NOMO-1 treated with dmso at 0.1 percent for 144 hours (cell line): ENCODE measurements around the gene BLM.
"Not testable (repeated sequence)": the region's sequence is repeated elsewhere in the genome, so short reads cannot be mapped to it uniquely, and the experiment has no call there.

Experiments
- DNase-seq: peaks from one replicate; lab custom pipeline; 2025; ENCODE audit not compliant: unreplicated experiment; lab: John Stamatoyannopoulos, UW

Gene BLM

GRCh38 chr15:90730290-90730689 is 13.1 kb downstream of the BLM start:
- no peak for DNase-seq

- DNase-seq, result no peak
Observed at GRCh38 chr15:90735923-90736322, 18.8 kb downstream of the BLM start.

GRCh38 chr15:90740545-90740944 is 23.4 kb downstream of the BLM start:
- not testable (repeated sequence) for DNase-seq

GRCh38 chr15:90742087-90742486 is 24.9 kb downstream of the BLM start:
- DNase-seq, result peak; percentile 24

GRCh38 chr15:90743407-90743806 is 26.3 kb downstream of the BLM start:
- no peak for DNase-seq

GRCh38 chr15:90744759-90745402 is 27.7 kb downstream of the BLM start:
- no peak for DNase-seq

- DNase-seq, result no peak
Observed at GRCh38 chr15:90749754-90750153, 32.6 kb downstream of the BLM start.

GRCh38 chr15:90750186-90750585 is 33.0 kb downstream of the BLM start:
- DNase-seq, result peak; percentile 67

GRCh38 chr15:90751300-90751825 is 34.2 kb downstream of the BLM start:
- DNase-seq, result no peak

GRCh38 chr15:90756916-90757315 is 39.8 kb downstream of the BLM start:
- DNase-seq, result no peak

- DNase-seq, result no peak
Observed at GRCh38 chr15:90757461-90757860, 40.3 kb downstream of the BLM start.

GRCh38 chr15:90760661-90761232 is 43.6 kb downstream of the BLM start:
- DNase-seq, result no peak

- peak; percentile 51 for DNase-seq
Observed at GRCh38 chr15:90761629-90762028, 44.5 kb downstream of the BLM start.

GRCh38 chr15:90762109-90762508 is 45.0 kb downstream of the BLM start:
- peak; percentile 95 for DNase-seq

- no peak for DNase-seq
Observed at GRCh38 chr15:90763366-90764099, 46.4 kb downstream of the BLM start.

- DNase-seq, result no peak
Observed at GRCh38 chr15:90765531-90765930, 48.4 kb downstream of the BLM start.

- DNase-seq, result no peak
Observed at GRCh38 chr15:90765966-90766365, 48.8 kb downstream of the BLM start.

- DNase-seq, result no peak
Observed at GRCh38 chr15:90769375-90769774, 52.2 kb downstream of the BLM start.

- DNase-seq, result no peak
Observed at GRCh38 chr15:90773485-90773884, 56.3 kb downstream of the BLM start.

GRCh38 chr15:90774731-90775514 is 57.8 kb downstream of the BLM start:
- no peak for DNase-seq

- DNase-seq, result peak; percentile 59
Observed at GRCh38 chr15:90780916-90781315, 63.8 kb downstream of the BLM start.
